ENCODE results near the gene CLASP1. TPM values are rescaled to one million over a fixed set of nuclear protein-coding genes. Genes with fewer than 3 reads are reported as not detected.

The CLASP1 gene
- total RNA-seq, 1 donor from 2014 or later = 54.1 TPM

- Histone ChIP-seq H3K4me3 (ENCODE audit: low read depth, low read length) (no peak overlapping the region), H3K36me3 (ENCODE audit: control insufficient read depth, insufficient read depth, low read length) (no peaks in the 10 kb centered on the region), H3K27me3 (ENCODE audit: control insufficient read depth, insufficient read depth, low read length) (no peaks in the 10 kb centered on the region)
- no peak for TF ChIP-seq CTCF (IDR thresholded peaks at IDR 0.05; ENCODE audit: insufficient read depth, low read length, poor library complexity, severe bottlenecking)
- no peak for DNase-seq (ENCODE audit: low read depth)
Measured at GRCh38 chr2:121635371-121635770, 13.9 kb downstream of the CLASP1 start.

- Histone ChIP-seq H3K27me3 (ENCODE audit: control insufficient read depth, insufficient read depth, low read length) (no peaks in the 10 kb centered on the region), H3K4me3 (ENCODE audit: low read depth, low read length) (no peak overlapping the region), H3K36me3 (ENCODE audit: control insufficient read depth, insufficient read depth, low read length) (no peaks in the 10 kb centered on the region)
- no peak for TF ChIP-seq CTCF (IDR thresholded peaks at IDR 0.05; ENCODE audit: insufficient read depth, low read length, poor library complexity, severe bottlenecking)
- DNase-seq (ENCODE audit: low read depth) = no peak
Measured at GRCh38 chr2:121634354-121635307, 14.6 kb downstream of the CLASP1 start.

GRCh38 chr2:121633463-121633862 lies 15.8 kb downstream of the CLASP1 start:
- DNase-seq (ENCODE audit: low read depth) = no peak
- no peak overlapping the region for H3K4me3 ChIP-seq (ENCODE audit: low read depth, low read length)
- H3K36me3 ChIP-seq (ENCODE audit: control insufficient read depth, insufficient read depth, low read length) = no peaks in the 10 kb centered on the region
- H3K27me3 ChIP-seq (ENCODE audit: control insufficient read depth, insufficient read depth, low read length) = no peaks in the 10 kb centered on the region
- TF ChIP-seq CTCF (IDR thresholded peaks at IDR 0.05; ENCODE audit: insufficient read depth, low read length, poor library complexity, severe bottlenecking) = no peak

GRCh38 chr2:121627525-121628050 lies 21.7 kb downstream of the CLASP1 start:
- Histone ChIP-seq H3K27me3 (ENCODE audit: control insufficient read depth, insufficient read depth, low read length) (no peaks in the 10 kb centered on the region), H3K36me3 (ENCODE audit: control insufficient read depth, insufficient read depth, low read length) (no peaks in the 10 kb centered on the region), H3K4me3 (ENCODE audit: low read depth, low read length) (no peak overlapping the region)
- DNase-seq (ENCODE audit: low read depth) = no peak
- TF ChIP-seq CTCF (IDR thresholded peaks at IDR 0.05; ENCODE audit: insufficient read depth, low read length, poor library complexity, severe bottlenecking) = no peak

GRCh38 chr2:121626777-121627524 lies 22.3 kb downstream of the CLASP1 start:
- DNase-seq (ENCODE audit: low read depth) = no peak
- Histone ChIP-seq H3K4me3 (ENCODE audit: low read depth, low read length) (no peak overlapping the region), H3K36me3 (ENCODE audit: control insufficient read depth, insufficient read depth, low read length) (no peaks in the 10 kb centered on the region), H3K27me3 (ENCODE audit: control insufficient read depth, insufficient read depth, low read length) (no peaks in the 10 kb centered on the region)
- no peak for TF ChIP-seq CTCF (IDR thresholded peaks at IDR 0.05; ENCODE audit: insufficient read depth, low read length, poor library complexity, severe bottlenecking)
